ENCODE measurements around the gene HNRNPL. TPM values are rescaled to one million over a fixed set of nuclear protein-coding genes. Genes with fewer than 3 reads are reported as not detected.
"Not testable (repeated sequence)": the region's sequence is repeated elsewhere in the genome, so short reads cannot be mapped to it uniquely, and the experiment has no call there.

The HNRNPL gene
- total and polyA plus RNA-seq, 5 donors from 2014 or later: 66.3 to 503 (median 89.9) TPM

- no peaks in the 10 kb centered on the region for H3K9me3 Mint-ChIP-seq
- Histone ChIP-seq H3K36me3 (ENCODE audit: control insufficient read depth, insufficient read depth, low read length) (peaks cover 31% of the 10 kb centered on the region), H3K27ac (ENCODE audit: insufficient read depth, low read length, poor library complexity, severe bottlenecking) (no peak overlapping the region), H3K9me3 (ENCODE audit: control insufficient read depth in 2 of 2, low read length in 2 of 2) (no peaks in the 10 kb centered on the region), H3K27me3 (ENCODE audit: control insufficient read depth, insufficient read depth, low read length) (no peaks in the 10 kb centered on the region), H3K4me1 (ENCODE audit: control insufficient read depth, insufficient read depth, low read length, poor library complexity, severe bottlenecking) (peaks cover 3% of the 10 kb centered on the region), H3K4me3 (ENCODE audit: low read depth, low read length) (no peak overlapping the region)
- peaks cover 5% of the 10 kb centered on the region for H3K36me3 Mint-ChIP-seq
- ATAC-seq (ENCODE audit: low read depth in 2 of 2): no peak
- no peak for DNase-seq
- H3K27ac Mint-ChIP-seq: peak overlapping the region in 1 of 3 donors; percentile 89
- H3K27me3 Mint-ChIP-seq: no peaks in the 10 kb centered on the region
- H3K4me1 Mint-ChIP-seq: peaks cover 0 to 13% (median 2%) of the 10 kb centered on the region in 4 donors
- H3K4me3 Mint-ChIP-seq: peak overlapping the region in 1 of 4 donors; percentile 25
Observed at GRCh38 chr19:38889803-38890202, 40.0 kb upstream of the HNRNPL start.

- H3K27me3 ChIP-seq (ENCODE audit: control insufficient read depth, insufficient read depth, low read length): no peaks in the 10 kb centered on the region
- Mint-ChIP-seq H3K27me3 (no peaks in the 10 kb centered on the region), H3K36me3 (peaks cover 5% of the 10 kb centered on the region), H3K27ac (no peak overlapping the region), H3K4me3 (no peak overlapping the region), H3K9me3 (no peaks in the 10 kb centered on the region), H3K4me1 (peaks cover 0 to 10% (median 0%) of the 10 kb centered on the region in 4 donors)
- H3K9me3 ChIP-seq (ENCODE audit: control insufficient read depth in 2 of 2, low read length in 2 of 2): no peaks in the 10 kb centered on the region
- ATAC-seq (ENCODE audit: low read depth in 2 of 2) (no peak), DNase-seq (no peak)
- peaks cover 29% of the 10 kb centered on the region for H3K36me3 ChIP-seq (ENCODE audit: control insufficient read depth, insufficient read depth, low read length)
- no peak overlapping the region for H3K4me3 ChIP-seq (ENCODE audit: low read depth, low read length)
- H3K4me1 ChIP-seq (ENCODE audit: control insufficient read depth, insufficient read depth, low read length, poor library complexity, severe bottlenecking): peaks cover 3% of the 10 kb centered on the region
- no peak overlapping the region for H3K27ac ChIP-seq (ENCODE audit: insufficient read depth, low read length, poor library complexity, severe bottlenecking)
Observed at GRCh38 chr19:38888876-38889275, 39.1 kb upstream of the HNRNPL start.

- H3K36me3 ChIP-seq (ENCODE audit: control insufficient read depth, insufficient read depth, low read length): peaks cover 15% of the 10 kb centered on the region
- not testable (repeated sequence) for H3K4me3 Mint-ChIP-seq; H3K27me3 Mint-ChIP-seq; H3K27me3 ChIP-seq (ENCODE audit: control insufficient read depth, insufficient read depth, low read length); DNase-seq; H3K9me3 Mint-ChIP-seq; H3K27ac Mint-ChIP-seq; H3K36me3 Mint-ChIP-seq; H3K27ac ChIP-seq (ENCODE audit: insufficient read depth, low read length, poor library complexity, severe bottlenecking); H3K9me3 ChIP-seq (ENCODE audit: control insufficient read depth in 2 of 2, low read length in 2 of 2); H3K4me3 ChIP-seq (ENCODE audit: low read depth, low read length); ATAC-seq (ENCODE audit: low read depth in 2 of 2)
- peaks cover 0 to 22% (median 2%) of the 10 kb centered on the region in 4 donors for H3K4me1 Mint-ChIP-seq
- peaks cover 12% of the 10 kb centered on the region for H3K4me1 ChIP-seq (ENCODE audit: control insufficient read depth, insufficient read depth, low read length, poor library complexity, severe bottlenecking)
Observed at GRCh38 chr19:38884691-38885090, 34.9 kb upstream of the HNRNPL start.

- Mint-ChIP-seq H3K27ac (peak overlapping the region in 2 of 3 donors; percentile 40 to 81), H3K9me3 (no peaks in the 10 kb centered on the region)
Observed at GRCh38 chr19:38883286-38883685, 33.5 kb upstream of the HNRNPL start.

GRCh38 chr19:38880882-38881609 lies 31.3 kb upstream of the HNRNPL start:
- Mint-ChIP-seq H3K27me3 (no peaks in the 10 kb centered on the region), H3K36me3 (peaks cover 8% of the 10 kb centered on the region), H3K27ac (peak overlapping the region; percentile 80 to 86 (median 82)), H3K9me3 (no peaks in the 10 kb centered on the region), H3K4me3 (peak overlapping the region in 1 of 4 donors; percentile 39), H3K4me1 (peaks cover 4 to 42% (median 13%) of the 10 kb centered on the region in 4 donors)
- ATAC-seq (ENCODE audit: low read depth in 2 of 2) (no peak), DNase-seq (no peak)
- peaks cover 4% of the 10 kb centered on the region for H3K36me3 ChIP-seq (ENCODE audit: control insufficient read depth, insufficient read depth, low read length)
- no peaks in the 10 kb centered on the region for H3K9me3 ChIP-seq (ENCODE audit: control insufficient read depth in 2 of 2, low read length in 2 of 2)
- peak overlapping the region; percentile 54 for H3K27ac ChIP-seq (ENCODE audit: insufficient read depth, low read length, poor library complexity, severe bottlenecking)
- H3K4me1 ChIP-seq (ENCODE audit: control insufficient read depth, insufficient read depth, low read length, poor library complexity, severe bottlenecking): peaks cover 37% of the 10 kb centered on the region
- H3K27me3 ChIP-seq (ENCODE audit: control insufficient read depth, insufficient read depth, low read length): no peaks in the 10 kb centered on the region
- no peak overlapping the region for H3K4me3 ChIP-seq (ENCODE audit: low read depth, low read length)

More at GRCh38 chr19:38883286-38883685, 33.5 kb upstream of the HNRNPL start:
- H3K27ac ChIP-seq (ENCODE audit: insufficient read depth, low read length, poor library complexity, severe bottlenecking): no peak overlapping the region
- H3K27me3 ChIP-seq (ENCODE audit: control insufficient read depth, insufficient read depth, low read length): no peaks in the 10 kb centered on the region
- no peaks in the 10 kb centered on the region for H3K27me3 Mint-ChIP-seq
- no peak overlapping the region for H3K4me3 ChIP-seq (ENCODE audit: low read depth, low read length)
- H3K4me1 Mint-ChIP-seq: peaks cover 0 to 30% (median 6%) of the 10 kb centered on the region in 4 donors
- H3K4me3 Mint-ChIP-seq: no peak overlapping the region
- peaks cover 1% of the 10 kb centered on the region for H3K36me3 ChIP-seq (ENCODE audit: control insufficient read depth, insufficient read depth, low read length)
- DNase-seq (no peak), ATAC-seq (ENCODE audit: low read depth in 2 of 2) (no peak)
- peaks cover 5% of the 10 kb centered on the region for H3K36me3 Mint-ChIP-seq
- peaks cover 26% of the 10 kb centered on the region for H3K4me1 ChIP-seq (ENCODE audit: control insufficient read depth, insufficient read depth, low read length, poor library complexity, severe bottlenecking)
- H3K9me3 ChIP-seq (ENCODE audit: control insufficient read depth in 2 of 2, low read length in 2 of 2): no peaks in the 10 kb centered on the region

- peak overlapping the region; percentile 54 for H3K27ac ChIP-seq (ENCODE audit: insufficient read depth, low read length, poor library complexity, severe bottlenecking)
- no peaks in the 10 kb centered on the region for H3K9me3 ChIP-seq (ENCODE audit: control insufficient read depth in 2 of 2, low read length in 2 of 2)
- ATAC-seq (ENCODE audit: low read depth in 2 of 2) (no peak), DNase-seq (no peak)
- no peaks in the 10 kb centered on the region for H3K9me3 Mint-ChIP-seq
- peaks cover 4% of the 10 kb centered on the region for H3K36me3 ChIP-seq (ENCODE audit: control insufficient read depth, insufficient read depth, low read length)
- H3K4me3 Mint-ChIP-seq: peak overlapping the region in 3 of 4 donors; percentile 46 to 77 (median 63)
- H3K27ac Mint-ChIP-seq: peak overlapping the region; percentile 79 to 83 (median 82)
- peaks cover 4 to 46% (median 13%) of the 10 kb centered on the region in 4 donors for H3K4me1 Mint-ChIP-seq
- H3K27me3 ChIP-seq (ENCODE audit: control insufficient read depth, insufficient read depth, low read length): no peaks in the 10 kb centered on the region
- no peak overlapping the region for H3K4me3 ChIP-seq (ENCODE audit: low read depth, low read length)
- H3K27me3 Mint-ChIP-seq: no peaks in the 10 kb centered on the region
- peaks cover 9% of the 10 kb centered on the region for H3K36me3 Mint-ChIP-seq
- peaks cover 37% of the 10 kb centered on the region for H3K4me1 ChIP-seq (ENCODE audit: control insufficient read depth, insufficient read depth, low read length, poor library complexity, severe bottlenecking)
Observed at GRCh38 chr19:38880076-38880881, 30.5 kb upstream of the HNRNPL start.

GRCh38 chr19:38879400-38879751 lies 29.6 kb upstream of the HNRNPL start:
- peak overlapping the region; percentile 93 for H3K27ac ChIP-seq (ENCODE audit: insufficient read depth, low read length, poor library complexity, severe bottlenecking)
- Mint-ChIP-seq H3K27me3 (no peaks in the 10 kb centered on the region), H3K4me3 (peak overlapping the region in 3 of 4 donors; percentile 63 to 96 (median 93)), H3K36me3 (peaks cover 9% of the 10 kb centered on the region), H3K4me1 (peaks cover 4 to 46% (median 13%) of the 10 kb centered on the region in 4 donors), H3K27ac (peak overlapping the region in 2 of 3 donors; percentile 97 to 98), H3K9me3 (no peaks in the 10 kb centered on the region)
- no peaks in the 10 kb centered on the region for H3K9me3 ChIP-seq (ENCODE audit: control insufficient read depth in 2 of 2, low read length in 2 of 2)
- H3K4me1 ChIP-seq (ENCODE audit: control insufficient read depth, insufficient read depth, low read length, poor library complexity, severe bottlenecking): peaks cover 37% of the 10 kb centered on the region
- no peak for ATAC-seq (ENCODE audit: low read depth in 2 of 2)
- no peak for DNase-seq
- H3K27me3 ChIP-seq (ENCODE audit: control insufficient read depth, insufficient read depth, low read length): no peaks in the 10 kb centered on the region
- peaks cover 4% of the 10 kb centered on the region for H3K36me3 ChIP-seq (ENCODE audit: control insufficient read depth, insufficient read depth, low read length)
- H3K4me3 ChIP-seq (ENCODE audit: low read depth, low read length): no peak overlapping the region

Data from CD4-positive, CD25-positive, alpha-beta regulatory T cell (primary cell).